Erythroblast (primary cell): Measurements from ENCODE around the gene SV2B.

ENCODE experiments used
- DNase-seq, 2 experiments: peaks; one replicate each; lab custom pipeline; 2025; lab: John Stamatoyannopoulos, UW
- GATA1 ChIP-seq: IDR thresholded peaks from 2 replicates; pipeline ENCODE4 v1.6.1; 2011; ENCODE audit warnings: low read depth, mild to moderate bottlenecking, control low read depth, low read length, moderate library complexity
- POLR2A ChIP-seq: IDR thresholded peaks from 2 replicates; pipeline ENCODE4 v1.6.1; 2011; ENCODE audit warnings: mild to moderate bottlenecking, low read length

Gene SV2B

DNA sequence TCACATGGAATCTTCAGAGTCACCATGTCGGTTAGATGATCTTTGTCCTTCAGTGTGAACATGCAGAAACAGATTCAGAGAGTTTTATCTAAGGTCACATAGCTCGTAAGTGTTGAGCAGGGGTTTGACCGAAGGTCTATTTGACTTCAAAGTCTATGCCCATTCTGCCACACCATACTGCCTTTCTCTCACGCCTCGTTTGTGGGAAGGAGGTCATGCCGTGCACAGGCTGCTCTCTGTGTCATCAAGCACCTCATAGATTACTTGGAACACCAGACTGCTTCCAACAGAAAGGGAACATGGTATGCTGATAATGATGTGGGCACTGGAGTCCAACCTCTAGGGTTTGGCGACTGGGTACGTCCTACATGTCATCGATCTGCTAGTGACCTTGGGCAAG is 128.8 kb downstream of the SV2B start:
- no peak for TF ChIP-seq GATA1
- TF ChIP-seq POLR2A: no peak
- no peak for DNase-seq

DNA sequence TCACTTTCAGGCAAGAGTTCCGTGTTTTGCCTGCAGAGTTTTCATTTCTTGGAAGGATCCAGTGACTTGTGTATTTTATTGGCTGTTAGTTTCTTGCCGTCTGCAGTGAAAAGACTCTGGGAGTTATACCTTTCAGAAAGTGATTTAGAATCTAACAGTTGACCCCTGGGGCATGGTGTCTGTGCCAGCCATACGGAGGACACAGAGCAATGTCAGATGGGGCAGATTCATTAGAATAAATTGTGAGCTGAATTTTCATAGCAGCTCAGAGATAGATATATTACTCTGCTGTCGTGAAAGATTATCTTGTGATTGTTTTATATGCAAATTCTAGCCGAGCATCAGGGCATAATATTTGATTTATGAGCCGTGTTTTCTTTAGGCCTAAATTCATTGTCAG is 131.6 kb downstream of the SV2B start:
- no peak for TF ChIP-seq POLR2A
- TF ChIP-seq GATA1: no peak

GRCh38 chr15:91234759-91235158 is 134.7 kb downstream of the SV2B start:
- no peak for DNase-seq
- no peak for TF ChIP-seq GATA1
- no peak for TF ChIP-seq POLR2A

More for the DNA sequence above, 131.6 kb downstream of the SV2B start:
- no peak for DNase-seq

GRCh38 chr15:91235376-91235775 is 135.3 kb downstream of the SV2B start:
- TF ChIP-seq GATA1 (no peak), POLR2A (no peak)
- DNase-seq: no peak

DNA sequence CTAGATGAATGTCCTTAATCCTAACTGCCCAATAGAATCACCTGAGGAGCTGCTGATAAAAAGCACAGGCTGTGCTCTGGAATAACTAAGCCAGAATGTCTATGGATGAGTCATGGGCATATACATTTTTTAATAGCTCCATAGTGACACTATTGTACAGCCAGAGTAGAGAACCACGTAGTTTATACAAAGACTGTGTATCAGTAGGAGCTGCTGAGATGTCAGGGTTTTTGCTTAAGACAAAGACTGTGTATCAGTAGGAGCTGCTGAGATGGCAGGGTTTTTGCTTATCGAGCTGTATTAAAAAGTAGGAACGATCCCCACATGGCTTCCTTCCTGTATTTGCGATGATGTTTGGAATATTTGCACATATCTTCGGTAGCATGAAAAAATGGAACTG is 137.4 kb downstream of the SV2B start:
- TF ChIP-seq GATA1: no peak
- no peak for TF ChIP-seq POLR2A
- DNase-seq: no peak

DNA sequence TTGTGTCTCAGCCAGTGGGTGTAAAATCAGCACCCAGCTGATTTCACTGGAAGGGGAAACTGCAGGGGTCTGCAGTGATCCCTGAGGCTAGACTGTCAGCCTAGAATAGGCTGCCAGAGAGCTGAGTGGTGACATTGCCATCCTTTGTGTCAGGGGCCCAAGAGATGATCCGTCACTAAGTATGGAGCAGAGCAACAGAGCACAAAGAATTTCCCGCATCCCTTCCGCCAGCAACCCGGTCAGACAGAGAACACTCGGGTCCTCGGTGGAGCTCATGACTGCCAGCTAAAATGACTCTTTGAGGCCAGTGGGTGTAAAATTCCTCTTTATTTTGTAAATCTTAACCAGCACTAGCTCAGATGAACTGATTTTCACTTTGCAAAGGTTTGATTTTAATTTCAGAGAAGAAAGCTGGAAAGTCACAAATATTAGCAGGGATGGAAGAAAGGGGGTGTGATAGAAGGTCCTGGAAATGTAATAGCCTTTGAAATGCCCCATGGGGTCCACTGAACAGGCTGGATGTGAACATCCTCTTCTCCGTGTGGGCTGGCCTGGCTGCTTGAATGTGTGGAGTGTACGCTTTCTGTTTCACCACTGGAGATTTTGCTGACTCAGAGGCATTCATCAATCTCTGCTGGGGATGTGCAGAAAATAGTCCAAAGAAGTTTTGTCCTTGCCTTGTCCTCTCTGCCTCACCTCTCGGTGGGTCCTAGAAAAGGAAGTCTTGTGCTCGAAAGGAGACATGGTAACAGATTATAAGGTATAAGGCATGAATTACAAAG is 138.8 kb downstream of the SV2B start:
- TF ChIP-seq POLR2A (no peak), GATA1 (no peak)
- no peak for DNase-seq

GRCh38 chr15:91243826-91244225 is 143.8 kb downstream of the SV2B start:
- no peak for TF ChIP-seq GATA1
- no peak for TF ChIP-seq POLR2A
- DNase-seq: no peak

GRCh38 chr15:91244919-91245318 is 144.9 kb downstream of the SV2B start:
- no peak for DNase-seq
- TF ChIP-seq GATA1: no peak
- TF ChIP-seq POLR2A: no peak

- TF ChIP-seq GATA1: no peak
- TF ChIP-seq POLR2A: no peak
- DNase-seq: no peak
These were observed 146.9 kb downstream of the SV2B start for GRCh38 chr15:91246998-91247397.

- DNase-seq: no peak
- TF ChIP-seq POLR2A (no peak), GATA1 (no peak)
These were observed 149.5 kb downstream of the SV2B start for GRCh38 chr15:91249591-91249990.

DNA sequence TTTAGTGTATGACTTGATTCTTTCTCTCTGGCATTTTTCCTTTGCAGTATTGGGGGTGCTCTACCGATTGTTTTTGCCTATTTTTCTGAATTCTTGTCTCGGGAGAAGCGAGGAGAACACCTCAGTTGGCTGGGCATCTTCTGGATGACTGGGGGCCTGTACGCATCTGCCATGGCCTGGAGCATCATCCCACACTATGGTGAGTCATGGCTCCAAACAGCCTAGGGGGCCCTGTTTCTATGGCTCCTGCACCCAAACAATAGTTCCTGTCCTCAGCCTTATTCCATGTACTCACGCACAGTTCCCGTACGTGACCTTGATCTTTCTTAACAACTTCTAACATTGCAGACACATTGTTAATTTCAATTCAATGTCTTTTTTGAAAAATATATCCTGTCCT is 152.3 kb downstream of the SV2B start:
- no peak for DNase-seq
- TF ChIP-seq GATA1: no peak
- TF ChIP-seq POLR2A: no peak

- DNase-seq: no peak
- TF ChIP-seq POLR2A: no peak
- no peak for TF ChIP-seq GATA1
These were observed 152.7 kb downstream of the SV2B start for GRCh38 chr15:91252756-91253155.

DNA sequence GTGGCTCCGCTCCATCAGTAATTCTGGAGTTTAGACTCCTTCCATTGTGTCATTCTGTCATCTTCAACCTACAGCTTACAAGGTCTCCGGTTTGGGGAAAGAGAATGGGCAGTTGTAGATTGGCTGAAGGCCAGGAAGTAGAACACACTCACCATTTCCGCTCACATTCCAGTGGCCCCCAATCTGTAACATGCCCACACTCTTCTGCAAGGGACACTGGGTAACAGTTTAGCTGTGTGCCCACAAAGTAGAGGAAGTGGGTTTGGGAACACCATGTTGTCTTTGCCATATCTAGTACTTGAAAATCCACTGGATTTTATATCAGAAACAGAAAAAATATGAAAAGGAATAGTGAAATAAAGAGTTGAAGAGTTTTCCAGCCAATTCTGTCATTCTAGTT is 153.5 kb downstream of the SV2B start:
- DNase-seq: no peak
- no peak for TF ChIP-seq GATA1
- no peak for TF ChIP-seq POLR2A

DNA sequence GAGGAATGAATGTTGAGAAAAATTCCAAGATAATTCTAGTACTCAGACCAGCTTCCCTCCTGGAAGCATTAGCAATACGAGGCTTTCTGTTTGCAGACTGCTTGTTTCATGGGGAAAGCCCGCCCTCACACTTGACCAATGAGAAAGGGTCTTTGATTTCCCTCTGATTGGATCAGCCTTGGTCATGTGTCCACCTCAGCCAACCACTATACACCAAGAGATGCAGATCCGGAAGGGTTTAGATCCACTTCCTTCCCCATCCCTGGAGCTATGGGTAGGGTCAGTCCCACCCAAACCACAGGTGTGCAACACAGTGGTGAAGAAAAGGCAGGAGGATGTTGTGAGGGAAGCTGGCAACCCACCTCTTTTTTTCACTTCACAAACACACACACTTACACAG is 154.7 kb downstream of the SV2B start:
- no peak for DNase-seq
- TF ChIP-seq POLR2A (no peak), GATA1 (no peak)

GRCh38 chr15:91255670-91256192 is 155.7 kb downstream of the SV2B start:
- DNase-seq: no peak
- TF ChIP-seq POLR2A (no peak), GATA1 (no peak)
